ENCODE data around the gene SLC38A2.

GRCh38 chr12:46415552-46415951 lies 43.0 kb upstream of the SLC38A2 start:
- no peak for TF ChIP-seq CTCF (IDR thresholded peaks at IDR 0.05)
- no peak for TF ChIP-seq EZH2 (IDR thresholded peaks at IDR 0.05; ENCODE audit: borderline replicate concordance, insufficient read depth, low read depth, low read length, poor library complexity, severe bottlenecking)
